ENCODE measurements around the gene FTSJ1.

- TF ChIP-seq, protein P1, sequence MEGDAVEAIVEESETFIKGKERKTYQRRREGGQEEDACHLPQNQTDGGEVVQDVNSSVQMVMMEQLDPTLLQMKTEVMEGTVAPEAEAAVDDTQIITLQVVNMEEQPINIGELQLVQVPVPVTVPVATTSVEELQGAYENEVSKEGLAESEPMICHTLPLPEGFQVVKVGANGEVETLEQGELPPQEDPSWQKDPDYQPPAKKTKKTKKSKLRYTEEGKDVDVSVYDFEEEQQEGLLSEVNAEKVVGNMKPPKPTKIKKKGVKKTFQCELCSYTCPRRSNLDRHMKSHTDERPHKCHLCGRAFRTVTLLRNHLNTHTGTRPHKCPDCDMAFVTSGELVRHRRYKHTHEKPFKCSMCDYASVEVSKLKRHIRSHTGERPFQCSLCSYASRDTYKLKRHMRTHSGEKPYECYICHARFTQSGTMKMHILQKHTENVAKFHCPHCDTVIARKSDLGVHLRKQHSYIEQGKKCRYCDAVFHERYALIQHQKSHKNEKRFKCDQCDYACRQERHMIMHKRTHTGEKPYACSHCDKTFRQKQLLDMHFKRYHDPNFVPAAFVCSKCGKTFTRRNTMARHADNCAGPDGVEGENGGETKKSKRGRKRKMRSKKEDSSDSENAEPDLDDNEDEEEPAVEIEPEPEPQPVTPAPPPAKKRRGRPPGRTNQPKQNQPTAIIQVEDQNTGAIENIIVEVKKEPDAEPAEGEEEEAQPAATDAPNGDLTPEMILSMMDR (conservative IDR thresholded peaks at IDR 0.05; ENCODE audit: low read depth, low read length), result no peak
- TF ChIP-seq EZH2phosphoT487 (IDR thresholded peaks at IDR 0.05; ENCODE audit: borderline replicate concordance, low read length), result no peak
Measured at GRCh38 chrX:48473704-48473990, 2.4 kb upstream of the FTSJ1 start.

Measured in PC-3 (cell line).